Measurements from ENCODE around the gene CIT. TPM values are rescaled to one million over a fixed set of nuclear protein-coding genes. Genes with fewer than 3 reads are reported as not detected.

CIT gene
- total and polyA plus RNA-seq, 9 of the 15 experiments (the other 6 are each of a cell fraction or from before 2014, with no cell fraction given), result 1.1 to 46.7 (median 21.3) TPM

DNA sequence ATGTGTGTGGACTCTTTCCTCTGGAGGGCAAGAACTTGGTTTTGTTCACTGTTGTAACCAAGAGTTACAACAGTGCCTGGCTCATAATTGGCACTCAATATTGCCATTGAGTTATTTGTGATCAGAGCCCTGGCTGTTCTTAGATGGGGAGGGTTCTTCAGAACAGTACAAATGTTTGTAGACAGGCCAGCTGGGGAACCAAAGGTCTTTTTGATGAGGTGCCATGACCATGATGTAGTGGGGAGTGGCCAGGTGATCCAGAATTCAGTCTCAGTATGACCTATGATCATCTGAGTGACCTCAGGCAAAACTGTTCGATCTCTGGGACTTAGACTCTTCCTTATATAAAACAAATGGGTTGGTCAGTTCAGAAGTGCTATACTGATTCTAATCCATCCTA is 212.5 kb downstream of the CIT start (continued):
- TF ChIP-seq, protein P1, sequence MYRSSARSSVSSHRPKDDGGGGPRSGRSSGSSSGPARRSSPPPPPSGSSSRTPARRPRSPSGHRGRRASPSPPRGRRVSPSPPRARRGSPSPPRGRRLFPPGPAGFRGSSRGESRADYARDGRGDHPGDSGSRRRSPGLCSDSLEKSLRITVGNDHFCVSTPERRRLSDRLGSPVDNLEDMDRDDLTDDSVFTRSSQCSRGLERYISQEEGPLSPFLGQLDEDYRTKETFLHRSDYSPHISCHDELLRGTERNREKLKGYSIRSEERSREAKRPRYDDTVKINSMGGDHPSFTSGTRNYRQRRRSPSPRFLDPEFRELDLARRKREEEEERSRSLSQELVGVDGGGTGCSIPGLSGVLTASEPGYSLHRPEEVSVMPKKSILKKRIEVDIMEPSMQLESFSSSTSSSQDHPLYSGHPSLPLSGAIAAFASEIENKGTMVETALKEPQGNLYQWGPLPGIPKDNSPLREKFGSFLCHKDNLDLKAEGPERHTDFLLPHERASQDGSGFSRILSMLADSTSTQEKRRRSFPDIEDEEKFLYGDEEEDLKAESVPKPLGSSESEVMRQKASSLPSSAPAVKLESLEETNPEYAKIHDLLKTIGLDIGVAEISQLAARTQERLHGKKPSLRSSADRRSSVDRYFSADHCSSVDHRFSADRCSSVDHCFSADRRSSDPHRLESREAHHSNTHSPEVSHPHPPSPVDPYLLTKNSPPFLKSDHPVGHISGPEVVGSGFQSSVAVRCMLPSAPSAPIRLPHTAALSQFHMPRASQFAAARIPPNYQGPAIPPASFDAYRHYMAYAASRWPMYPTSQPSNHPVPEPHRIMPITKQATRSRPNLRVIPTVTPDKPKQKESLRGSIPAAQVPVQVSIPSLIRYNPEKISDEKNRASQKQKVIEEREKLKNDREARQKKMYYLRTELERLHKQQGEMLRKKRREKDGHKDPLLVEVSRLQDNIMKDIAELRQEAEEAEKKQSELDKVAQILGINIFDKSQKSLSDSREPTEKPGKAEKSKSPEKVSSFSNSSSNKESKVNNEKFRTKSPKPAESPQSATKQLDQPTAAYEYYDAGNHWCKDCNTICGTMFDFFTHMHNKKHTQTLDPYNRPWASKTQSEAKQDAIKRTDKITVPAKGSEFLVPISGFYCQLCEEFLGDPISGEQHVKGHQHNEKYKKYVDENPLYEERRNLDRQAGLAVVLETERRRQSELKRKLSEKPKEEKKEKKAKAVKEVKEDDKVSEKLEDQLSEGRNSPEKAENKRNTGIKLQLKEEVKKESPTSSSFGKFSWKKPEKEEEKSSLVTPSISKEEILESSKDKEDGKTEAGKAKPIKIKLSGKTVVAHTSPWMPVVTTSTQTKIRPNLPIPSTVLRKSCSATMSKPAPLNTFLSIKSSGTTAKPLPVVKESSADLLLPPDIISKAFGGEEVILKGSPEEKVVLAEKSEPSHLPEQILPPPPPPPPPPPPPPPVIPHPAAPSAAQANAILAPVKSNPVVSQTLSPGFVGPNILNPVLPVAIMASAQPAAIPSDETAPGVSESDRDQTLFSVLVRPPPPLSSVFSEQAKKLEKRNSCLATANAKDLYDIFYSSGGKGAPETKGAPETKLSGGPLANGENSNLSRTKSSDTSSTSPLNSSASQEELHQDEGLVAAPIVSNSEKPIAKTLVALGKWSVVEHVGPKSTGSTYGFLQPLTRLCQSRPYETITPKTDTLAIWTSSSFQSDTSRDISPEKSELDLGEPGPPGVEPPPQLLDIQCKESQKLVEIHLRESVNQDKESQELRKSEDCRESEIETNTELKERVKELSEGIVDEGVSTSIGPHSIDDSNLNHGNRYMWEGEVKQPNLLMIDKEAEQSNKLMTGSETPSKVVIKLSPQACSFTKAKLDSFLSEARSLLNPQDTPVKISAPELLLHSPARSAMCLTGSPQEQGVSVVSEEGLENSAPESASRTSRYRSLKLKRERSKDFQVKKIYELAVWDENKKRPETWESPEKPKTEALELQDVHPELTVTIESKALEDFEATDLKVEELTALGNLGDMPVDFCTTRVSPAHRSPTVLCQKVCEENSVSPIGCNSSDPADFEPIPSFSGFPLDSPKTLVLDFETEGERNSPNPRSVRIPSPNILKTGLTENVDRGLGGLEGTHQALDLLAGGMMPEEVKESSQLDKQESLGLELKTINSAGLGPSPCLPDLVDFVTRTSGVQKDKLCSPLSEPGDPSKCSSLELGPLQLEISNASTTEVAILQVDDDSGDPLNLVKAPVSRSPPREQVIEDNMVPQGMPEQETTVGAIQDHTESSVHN (IDR thresholded peaks at IDR 0.05; ENCODE audit: borderline replicate concordance in 1 of 2, low read depth in 1 of 2), result no peak
- TF ChIP-seq RB1 (IDR thresholded peaks at IDR 0.05; ENCODE audit: low read depth) (no peak), MEF2D (tag; conservative IDR thresholded peaks at IDR 0.05; ENCODE audit: low read depth) (no peak), HNRNPL (IDR thresholded peaks at IDR 0.05; ENCODE audit: low read depth, low read length) (no peak), THAP7 (CRISPR knock-in tag; IDR thresholded peaks at IDR 0.05) (no peak), TFE3 (CRISPR knock-in tag; IDR thresholded peaks at IDR 0.05) (no peak), ATF3 (IDR thresholded peaks at IDR 0.05) (no peak), ATF3 (CRISPR knock-in tag; conservative IDR thresholded peaks at IDR 0.05) (no peak), C11orf30 (IDR thresholded peaks at IDR 0.05; ENCODE audit: low read depth) (no peak)
- TF ChIP-seq, protein P2, sequence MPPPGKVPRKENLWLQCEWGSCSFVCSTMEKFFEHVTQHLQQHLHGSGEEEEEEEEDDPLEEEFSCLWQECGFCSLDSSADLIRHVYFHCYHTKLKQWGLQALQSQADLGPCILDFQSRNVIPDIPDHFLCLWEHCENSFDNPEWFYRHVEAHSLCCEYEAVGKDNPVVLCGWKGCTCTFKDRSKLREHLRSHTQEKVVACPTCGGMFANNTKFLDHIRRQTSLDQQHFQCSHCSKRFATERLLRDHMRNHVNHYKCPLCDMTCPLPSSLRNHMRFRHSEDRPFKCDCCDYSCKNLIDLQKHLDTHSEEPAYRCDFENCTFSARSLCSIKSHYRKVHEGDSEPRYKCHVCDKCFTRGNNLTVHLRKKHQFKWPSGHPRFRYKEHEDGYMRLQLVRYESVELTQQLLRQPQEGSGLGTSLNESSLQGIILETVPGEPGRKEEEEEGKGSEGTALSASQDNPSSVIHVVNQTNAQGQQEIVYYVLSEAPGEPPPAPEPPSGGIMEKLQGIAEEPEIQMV (tag; conservative IDR thresholded peaks at IDR 0.05; ENCODE audit: low read depth), result no peak

Data from K562 (cell line).